Loucy (cell line): ENCODE results near the gene MGAT5.

Source experiments
- EZH2phosphoT487 ChIP-seq: fragments of 200-600 bp; IDR thresholded peaks from 2 replicates; pipeline ENCODE4 v1.6.1; 2018; ENCODE audit warnings: antibody characterized with exemption, mild to moderate bottlenecking, moderate library complexity, borderline replicate concordance
- TF ChIP-seq, protein P1 (sequence below): fragments of 200-600 bp; sonication (generic); conservative IDR thresholded peaks from 2 replicates; pipeline ENCODE4 v1.5.1; 2014; ENCODE audit warnings: mild to moderate bottlenecking, antibody characterized with exemption, low read length

DNA sequence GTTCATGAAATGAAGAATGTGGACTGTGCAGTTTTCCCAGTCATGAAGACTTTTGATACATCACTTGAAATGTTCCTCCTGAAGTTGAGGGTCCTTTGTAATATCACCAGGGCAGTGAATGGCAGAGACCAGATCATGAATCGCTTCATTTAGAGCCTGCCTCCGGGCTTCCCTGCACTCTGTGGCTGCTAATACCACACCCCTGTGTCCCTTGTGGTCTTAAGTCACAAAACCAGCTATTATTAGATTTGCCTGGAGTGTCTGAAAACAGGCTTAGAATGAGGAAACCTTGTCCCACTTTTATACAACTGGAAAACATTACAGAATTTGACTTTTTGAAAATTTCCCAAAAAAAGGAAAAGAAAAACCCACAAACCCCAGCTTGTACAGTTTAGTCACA, 147.9 kb downstream of the MGAT5 start:
- TF ChIP-seq, protein P1, sequence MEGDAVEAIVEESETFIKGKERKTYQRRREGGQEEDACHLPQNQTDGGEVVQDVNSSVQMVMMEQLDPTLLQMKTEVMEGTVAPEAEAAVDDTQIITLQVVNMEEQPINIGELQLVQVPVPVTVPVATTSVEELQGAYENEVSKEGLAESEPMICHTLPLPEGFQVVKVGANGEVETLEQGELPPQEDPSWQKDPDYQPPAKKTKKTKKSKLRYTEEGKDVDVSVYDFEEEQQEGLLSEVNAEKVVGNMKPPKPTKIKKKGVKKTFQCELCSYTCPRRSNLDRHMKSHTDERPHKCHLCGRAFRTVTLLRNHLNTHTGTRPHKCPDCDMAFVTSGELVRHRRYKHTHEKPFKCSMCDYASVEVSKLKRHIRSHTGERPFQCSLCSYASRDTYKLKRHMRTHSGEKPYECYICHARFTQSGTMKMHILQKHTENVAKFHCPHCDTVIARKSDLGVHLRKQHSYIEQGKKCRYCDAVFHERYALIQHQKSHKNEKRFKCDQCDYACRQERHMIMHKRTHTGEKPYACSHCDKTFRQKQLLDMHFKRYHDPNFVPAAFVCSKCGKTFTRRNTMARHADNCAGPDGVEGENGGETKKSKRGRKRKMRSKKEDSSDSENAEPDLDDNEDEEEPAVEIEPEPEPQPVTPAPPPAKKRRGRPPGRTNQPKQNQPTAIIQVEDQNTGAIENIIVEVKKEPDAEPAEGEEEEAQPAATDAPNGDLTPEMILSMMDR, result no peak
- no peak for TF ChIP-seq EZH2phosphoT487
